GM15510 (cell line): ENCODE results near the gene EYA2.

Experiments used
- POLR2A ChIP-seq: IDR thresholded peaks from 3 replicates; pipeline ENCODE4 v1.6.1; 2011; ENCODE audit warnings: borderline replicate concordance; ENCODE audit not compliant: insufficient read length; ENCODE audit errors: extremely low read depth

EYA2 gene

GRCh38 chr20:46991880-46992639 is 97.4 kb downstream of the EYA2 start:
- TF ChIP-seq POLR2A, result no peak

- no peak for TF ChIP-seq POLR2A
Observed at GRCh38 chr20:46992640-46993035, 98.0 kb downstream of the EYA2 start.

GRCh38 chr20:46993465-46994095 is 98.9 kb downstream of the EYA2 start:
- no peak for TF ChIP-seq POLR2A

GRCh38 chr20:46994341-46994740 is 99.7 kb downstream of the EYA2 start:
- TF ChIP-seq POLR2A, result no peak

GRCh38 chr20:46995561-46996142 is 101.0 kb downstream of the EYA2 start:
- TF ChIP-seq POLR2A, result no peak

- TF ChIP-seq POLR2A, result no peak
Observed at GRCh38 chr20:46997187-46997586, 102.5 kb downstream of the EYA2 start.

- no peak for TF ChIP-seq POLR2A
Observed at GRCh38 chr20:46998477-46999240, 104.0 kb downstream of the EYA2 start.

GRCh38 chr20:46999801-47000465 is 105.3 kb downstream of the EYA2 start:
- no peak for TF ChIP-seq POLR2A

- no peak for TF ChIP-seq POLR2A
Observed at GRCh38 chr20:47003223-47003622, 108.6 kb downstream of the EYA2 start.

- TF ChIP-seq POLR2A, result no peak
Observed at GRCh38 chr20:47004179-47004578, 109.5 kb downstream of the EYA2 start.

- no peak for TF ChIP-seq POLR2A
Observed at GRCh38 chr20:47007826-47008655, 113.4 kb downstream of the EYA2 start.

- TF ChIP-seq POLR2A, result no peak
Observed at GRCh38 chr20:47008842-47009518, 114.3 kb downstream of the EYA2 start.

- TF ChIP-seq POLR2A, result no peak
Observed at GRCh38 chr20:47009784-47010183, 115.1 kb downstream of the EYA2 start.
